ENCODE data around the gene EPHA7. TPM values are rescaled to one million over a fixed set of nuclear protein-coding genes. Genes with fewer than 3 reads are reported as not detected.

The EPHA7 gene
- total and polyA plus RNA-seq, 4 donors = under 0.01 to 0.37 (median 0.01) TPM; not detected in 1

GRCh38 chr6:93412452-93412851 lies 6.9 kb downstream of the EPHA7 start:
- no peaks in the 10 kb centered on the region for H3K36me3 ChIP-seq (ENCODE audit: control insufficient read depth in 4 of 4, insufficient read depth in 3 of 4, low read depth in 1 of 4, low read length in 3 of 4)
- H3K9ac ChIP-seq (ENCODE audit: low read depth in 1 of 2, low read length in 2 of 2) = no peak overlapping the region
- H3K4me3 ChIP-seq (ENCODE audit: low read depth in 1 of 3, low read length in 3 of 3) = no peak overlapping the region
- H3K9me3 ChIP-seq (ENCODE audit: control insufficient read depth in 4 of 4, low read length in 3 of 4) = no peaks in the 10 kb centered on the region
- no peak for DNase-seq (ENCODE audit: low spot score)
- H3K27me3 ChIP-seq (ENCODE audit: control insufficient read depth in 4 of 4, insufficient read depth in 4 of 4, low read length in 3 of 4) = peaks cover 0 to 8% (median 2%) of the 10 kb centered on the region in 4 donors
- no peak overlapping the region for H3K27ac ChIP-seq (ENCODE audit: low read depth in 1 of 2, low read length in 2 of 2)
- no peak for TF ChIP-seq FOXA1 (IDR thresholded peaks at IDR 0.05)
- TF ChIP-seq HNF4A (conservative IDR thresholded peaks at IDR 0.05) = no peak
- TF ChIP-seq GABPA (IDR thresholded peaks at IDR 0.05 in 1 of 2, conservative IDR thresholded peaks at IDR 0.05 in 1 of 2) = no peak
- TF ChIP-seq JUND (IDR thresholded peaks at IDR 0.05) = no peak
- H3K4me1 ChIP-seq (ENCODE audit: control insufficient read depth in 4 of 4, insufficient read depth in 4 of 4, low read length in 3 of 4) = peaks cover 0 to 10% (median 4%) of the 10 kb centered on the region in 4 donors

DNA sequence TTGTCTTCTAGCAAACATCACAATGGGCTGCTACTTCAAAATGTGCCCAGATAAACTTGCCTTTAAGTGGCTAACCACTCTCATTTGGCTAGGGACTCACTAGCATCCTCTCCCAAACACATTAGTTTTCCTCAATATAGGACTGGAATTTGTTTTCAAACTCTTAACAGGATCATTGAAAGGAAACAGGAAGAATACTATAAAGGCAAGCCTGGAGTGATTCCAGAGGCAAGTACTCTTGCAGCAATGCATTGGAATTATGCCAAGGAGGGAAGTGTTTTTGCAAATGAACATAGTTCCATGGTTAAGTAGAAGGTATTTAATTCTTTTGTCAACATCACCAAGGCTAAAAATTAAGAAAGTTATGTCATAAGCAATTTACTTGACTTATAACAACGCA lies 12.2 kb downstream of the EPHA7 start:
- WGBS = 92% methylated on average over 1 of the region's 1 CpG

GRCh38 chr6:93403390-93403789 lies 16.0 kb downstream of the EPHA7 start:
- H3K4me3 ChIP-seq (ENCODE audit: low read depth in 1 of 3, low read length in 3 of 3) = no peak overlapping the region
- H3K27me3 ChIP-seq (ENCODE audit: control insufficient read depth in 4 of 4, insufficient read depth in 4 of 4, low read length in 3 of 4) = no peaks in the 10 kb centered on the region
- H3K27ac ChIP-seq (ENCODE audit: low read depth in 1 of 2, low read length in 2 of 2) = no peak overlapping the region
- no peaks in the 10 kb centered on the region for H3K4me1 ChIP-seq (ENCODE audit: control insufficient read depth in 4 of 4, insufficient read depth in 4 of 4, low read length in 3 of 4)
- WGBS = 94% methylated on average over 3 of the region's 3 CpGs
- no peak overlapping the region for H3K9ac ChIP-seq (ENCODE audit: low read depth in 1 of 2, low read length in 2 of 2)
- H3K9me3 ChIP-seq (ENCODE audit: control insufficient read depth in 4 of 4, low read length in 3 of 4) = no peaks in the 10 kb centered on the region
- no peak for DNase-seq (ENCODE audit: low spot score)
- TF ChIP-seq TAF1 (conservative IDR thresholded peaks at IDR 0.05) (no peak), FOXA1 (IDR thresholded peaks at IDR 0.05) (no peak), HNF4A (conservative IDR thresholded peaks at IDR 0.05) (no peak), JUND (IDR thresholded peaks at IDR 0.05) (no peak), GABPA (IDR thresholded peaks at IDR 0.05 in 1 of 2, conservative IDR thresholded peaks at IDR 0.05 in 1 of 2) (no peak), HNF4G (IDR thresholded peaks at IDR 0.05) (no peak), ATF3 (IDR thresholded peaks at IDR 0.05) (no peak), NR2F2 (IDR thresholded peaks at IDR 0.05) (no peak), RAD21 (IDR thresholded peaks at IDR 0.05) (no peak), FOXA2 (IDR thresholded peaks at IDR 0.05) (no peak)
- TF ChIP-seq, protein P1, sequence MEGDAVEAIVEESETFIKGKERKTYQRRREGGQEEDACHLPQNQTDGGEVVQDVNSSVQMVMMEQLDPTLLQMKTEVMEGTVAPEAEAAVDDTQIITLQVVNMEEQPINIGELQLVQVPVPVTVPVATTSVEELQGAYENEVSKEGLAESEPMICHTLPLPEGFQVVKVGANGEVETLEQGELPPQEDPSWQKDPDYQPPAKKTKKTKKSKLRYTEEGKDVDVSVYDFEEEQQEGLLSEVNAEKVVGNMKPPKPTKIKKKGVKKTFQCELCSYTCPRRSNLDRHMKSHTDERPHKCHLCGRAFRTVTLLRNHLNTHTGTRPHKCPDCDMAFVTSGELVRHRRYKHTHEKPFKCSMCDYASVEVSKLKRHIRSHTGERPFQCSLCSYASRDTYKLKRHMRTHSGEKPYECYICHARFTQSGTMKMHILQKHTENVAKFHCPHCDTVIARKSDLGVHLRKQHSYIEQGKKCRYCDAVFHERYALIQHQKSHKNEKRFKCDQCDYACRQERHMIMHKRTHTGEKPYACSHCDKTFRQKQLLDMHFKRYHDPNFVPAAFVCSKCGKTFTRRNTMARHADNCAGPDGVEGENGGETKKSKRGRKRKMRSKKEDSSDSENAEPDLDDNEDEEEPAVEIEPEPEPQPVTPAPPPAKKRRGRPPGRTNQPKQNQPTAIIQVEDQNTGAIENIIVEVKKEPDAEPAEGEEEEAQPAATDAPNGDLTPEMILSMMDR (IDR thresholded peaks at IDR 0.05; ENCODE audit: low read depth, low read length, missing input control) = no peak
- TF ChIP-seq, protein P2, sequence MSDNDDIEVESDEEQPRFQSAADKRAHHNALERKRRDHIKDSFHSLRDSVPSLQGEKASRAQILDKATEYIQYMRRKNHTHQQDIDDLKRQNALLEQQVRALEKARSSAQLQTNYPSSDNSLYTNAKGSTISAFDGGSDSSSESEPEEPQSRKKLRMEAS (IDR thresholded peaks at IDR 0.05) = no peak
- no peaks in the 10 kb centered on the region for H3K36me3 ChIP-seq (ENCODE audit: control insufficient read depth in 4 of 4, insufficient read depth in 3 of 4, low read depth in 1 of 4, low read length in 3 of 4)

More for the DNA sequence above, 12.2 kb downstream of the EPHA7 start:
- Histone ChIP-seq H3K9me3 (ENCODE audit: control insufficient read depth in 4 of 4, low read length in 3 of 4) (no peaks in the 10 kb centered on the region), H3K36me3 (ENCODE audit: control insufficient read depth in 4 of 4, insufficient read depth in 3 of 4, low read depth in 1 of 4, low read length in 3 of 4) (no peaks in the 10 kb centered on the region), H3K27me3 (ENCODE audit: control insufficient read depth in 4 of 4, insufficient read depth in 4 of 4, low read length in 3 of 4) (no peaks in the 10 kb centered on the region), H3K4me3 (ENCODE audit: low read depth in 1 of 3, low read length in 3 of 3) (no peak overlapping the region), H3K9ac (ENCODE audit: low read depth in 1 of 2, low read length in 2 of 2) (no peak overlapping the region), H3K27ac (ENCODE audit: low read depth in 1 of 2, low read length in 2 of 2) (no peak overlapping the region), H3K4me1 (ENCODE audit: control insufficient read depth in 4 of 4, insufficient read depth in 4 of 4, low read length in 3 of 4) (no peaks in the 10 kb centered on the region)
- no peak for TF ChIP-seq JUND (IDR thresholded peaks at IDR 0.05)
- no peak for TF ChIP-seq GABPA (IDR thresholded peaks at IDR 0.05 in 1 of 2, conservative IDR thresholded peaks at IDR 0.05 in 1 of 2)
- TF ChIP-seq EGR1 (IDR thresholded peaks at IDR 0.05; ENCODE audit: low read depth in 2 of 2) = no peak
- TF ChIP-seq RXRA (IDR thresholded peaks at IDR 0.05) = no peak
- DNase-seq (ENCODE audit: low spot score) = no peak

Measured in liver (tissue), 9 donors.